Progenitor cell of endocrine pancreas (in vitro differentiated cells): Measurements from ENCODE around the gene TUSC1. TPM values are rescaled to one million over a fixed set of nuclear protein-coding genes. Genes with fewer than 3 reads are reported as not detected.

Experiments used
- DNase-seq: peaks from one replicate; pipeline ENCODE4 v3.0.0; 2021; ENCODE audit warnings: low spot score; ENCODE audit not compliant: unreplicated experiment
- H3K27ac Mint-ChIP-seq: 2 replicates; pipeline ENCODE4 v1.8.0; 2021; ENCODE audit warnings: mild to moderate bottlenecking, moderate library complexity, mixed read lengths
- H3K27me3 Mint-ChIP-seq: 2 replicates; pipeline ENCODE4 v1.8.0; 2021; ENCODE audit warnings: mixed read lengths
- H3K36me3 Mint-ChIP-seq: 2 replicates; pipeline ENCODE4 v1.8.0; 2022; ENCODE audit warnings: mixed read lengths; ENCODE audit not compliant: insufficient read depth
- H3K4me1 Mint-ChIP-seq: 2 replicates; pipeline ENCODE4 v1.8.0; 2021; ENCODE audit warnings: low read depth, mixed read lengths
- H3K4me3 Mint-ChIP-seq: 2 replicates; pipeline ENCODE4 v1.8.0; 2021; ENCODE audit warnings: low read depth, mild to moderate bottlenecking, moderate library complexity, mixed read lengths
- H3K9me3 Mint-ChIP-seq: 2 replicates; pipeline ENCODE4 v1.8.0; 2021; ENCODE audit warnings: low read depth, mixed read lengths
- long read RNA-seq: library from polyadenylated mRNA; unstranded; transcript quantifications from one replicate; pipeline ENCODE4 v2.0.0, GENCODE V29; 2020
- total RNA-seq: library from RNA; stranded (reverse); gene quantifications from 2 replicates; pipeline ENCODE4 v1.2.1, GENCODE V29; 2021
- TF ChIP-seq, protein P1 (sequence below): fragments of 200-600 bp; sonication (generic); IDR thresholded peaks from one replicate; pipeline ENCODE4 v1.5.0; 2021; ENCODE audit warnings: antibody characterized with exemption, mild to moderate bottlenecking; ENCODE audit not compliant: unreplicated experiment

The TUSC1 gene
- 0.51 and 0.53 TPM in 2 replicates for total RNA-seq
- long read RNA-seq: 0 reads

DNA sequence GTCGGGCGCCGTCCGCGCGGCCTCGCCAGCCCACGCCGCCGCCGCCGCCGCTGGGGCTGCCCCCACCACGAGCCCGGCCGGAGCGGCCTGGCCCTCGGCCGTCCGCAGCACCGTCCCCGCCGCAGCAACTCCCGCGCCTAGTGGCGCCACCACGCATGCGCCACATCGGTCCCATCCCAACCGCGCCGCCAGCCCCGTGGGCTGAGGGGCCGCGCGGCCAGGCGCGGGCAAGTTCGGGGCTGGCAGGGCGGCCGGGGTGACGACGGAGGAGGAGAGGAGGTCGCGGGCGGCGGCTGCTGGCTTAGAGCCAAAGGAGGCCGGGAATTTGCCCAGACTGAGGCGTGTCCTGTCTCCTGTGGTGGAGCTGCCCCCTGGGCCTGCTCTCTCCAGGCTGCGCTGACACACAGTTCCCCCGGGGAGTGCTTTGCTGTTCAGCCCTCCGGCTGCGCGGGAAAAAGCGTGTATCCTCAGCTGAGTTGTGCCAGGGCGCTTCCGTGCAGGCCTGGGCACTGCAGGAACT lies at the start of gene TUSC1:
Gene TUSC1 (minus strand): TSS at position 298 of the 520 bp plus-strand sequence. CDS start 132 bp downstream, at position 166.
- Mint-ChIP-seq H3K36me3 (peaks cover 1% of the 10 kb centered on the region), H3K27me3 (no peaks in the 10 kb centered on the region), H3K4me3 (no peak within 1 kb of the TSS), H3K9me3 (peaks cover 3% of the 10 kb centered on the region), H3K4me1 (no peaks in the 10 kb centered on the region), H3K27ac (no peak within 1 kb of the TSS)
- no peak for DNase-seq
- TF ChIP-seq, protein P1, sequence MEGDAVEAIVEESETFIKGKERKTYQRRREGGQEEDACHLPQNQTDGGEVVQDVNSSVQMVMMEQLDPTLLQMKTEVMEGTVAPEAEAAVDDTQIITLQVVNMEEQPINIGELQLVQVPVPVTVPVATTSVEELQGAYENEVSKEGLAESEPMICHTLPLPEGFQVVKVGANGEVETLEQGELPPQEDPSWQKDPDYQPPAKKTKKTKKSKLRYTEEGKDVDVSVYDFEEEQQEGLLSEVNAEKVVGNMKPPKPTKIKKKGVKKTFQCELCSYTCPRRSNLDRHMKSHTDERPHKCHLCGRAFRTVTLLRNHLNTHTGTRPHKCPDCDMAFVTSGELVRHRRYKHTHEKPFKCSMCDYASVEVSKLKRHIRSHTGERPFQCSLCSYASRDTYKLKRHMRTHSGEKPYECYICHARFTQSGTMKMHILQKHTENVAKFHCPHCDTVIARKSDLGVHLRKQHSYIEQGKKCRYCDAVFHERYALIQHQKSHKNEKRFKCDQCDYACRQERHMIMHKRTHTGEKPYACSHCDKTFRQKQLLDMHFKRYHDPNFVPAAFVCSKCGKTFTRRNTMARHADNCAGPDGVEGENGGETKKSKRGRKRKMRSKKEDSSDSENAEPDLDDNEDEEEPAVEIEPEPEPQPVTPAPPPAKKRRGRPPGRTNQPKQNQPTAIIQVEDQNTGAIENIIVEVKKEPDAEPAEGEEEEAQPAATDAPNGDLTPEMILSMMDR: no peak

DNA sequence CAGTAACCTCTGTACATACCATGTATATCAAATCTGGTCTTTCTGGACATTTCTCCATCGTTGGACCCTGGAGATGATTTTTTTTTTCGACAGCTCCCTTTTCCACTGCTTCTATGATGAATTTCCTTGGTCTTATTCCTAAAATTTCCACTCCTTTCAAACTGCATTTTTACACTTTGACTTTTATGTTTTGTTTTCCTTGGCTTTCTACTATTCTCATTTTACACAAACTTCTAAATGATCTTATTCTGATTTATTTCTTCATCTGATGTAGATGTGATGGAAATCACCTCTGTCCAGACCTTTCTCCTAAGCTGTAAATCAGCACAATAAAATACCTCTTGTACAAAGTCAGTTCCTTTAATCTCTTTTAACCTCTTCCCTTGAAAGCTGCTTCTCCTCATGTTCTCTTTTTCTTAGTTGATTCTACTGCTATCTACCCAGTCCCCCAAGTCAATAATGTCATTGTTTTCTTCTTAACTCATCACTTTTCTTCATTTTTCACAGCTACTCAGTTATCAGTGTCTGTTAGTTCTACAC lies 48.7 kb upstream of the TUSC1 start:
- DNase-seq: no peak

DNA sequence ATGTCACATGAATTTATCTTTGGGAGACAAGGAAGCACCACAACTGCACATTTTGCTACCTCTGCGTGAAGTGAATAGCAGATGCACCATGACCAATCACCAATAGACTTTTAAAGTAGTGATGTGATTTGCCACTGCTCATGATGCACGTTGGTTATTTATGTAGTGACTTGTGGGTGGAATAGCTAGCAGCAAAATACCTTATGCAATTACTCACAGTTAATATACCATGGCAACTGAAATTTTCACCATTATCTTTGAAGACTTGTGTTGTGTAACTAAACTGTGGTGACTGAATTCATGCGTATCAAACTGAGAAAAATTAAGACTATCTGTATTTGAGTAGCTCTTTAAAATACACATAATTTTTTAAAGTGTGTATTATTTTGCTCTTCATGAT lies 46.2 kb upstream of the TUSC1 start:
- no peak overlapping the region for H3K27ac Mint-ChIP-seq
- TF ChIP-seq, protein P1: no peak
- H3K4me3 Mint-ChIP-seq: no peak overlapping the region
- H3K4me1 Mint-ChIP-seq: peaks cover 3% of the 10 kb centered on the region
- no peaks in the 10 kb centered on the region for H3K9me3 Mint-ChIP-seq
- H3K27me3 Mint-ChIP-seq: no peaks in the 10 kb centered on the region
- no peaks in the 10 kb centered on the region for H3K36me3 Mint-ChIP-seq
- no peak for DNase-seq

More for the DNA sequence above, 48.7 kb upstream of the TUSC1 start:
- H3K4me3 Mint-ChIP-seq: no peak overlapping the region
- peaks cover under 1% of the 10 kb centered on the region for H3K36me3 Mint-ChIP-seq
- TF ChIP-seq, protein P1: no peak
- no peak overlapping the region for H3K27ac Mint-ChIP-seq
- peaks cover 1% of the 10 kb centered on the region for H3K9me3 Mint-ChIP-seq
- no peaks in the 10 kb centered on the region for H3K27me3 Mint-ChIP-seq
- peaks cover 3% of the 10 kb centered on the region for H3K4me1 Mint-ChIP-seq

DNA sequence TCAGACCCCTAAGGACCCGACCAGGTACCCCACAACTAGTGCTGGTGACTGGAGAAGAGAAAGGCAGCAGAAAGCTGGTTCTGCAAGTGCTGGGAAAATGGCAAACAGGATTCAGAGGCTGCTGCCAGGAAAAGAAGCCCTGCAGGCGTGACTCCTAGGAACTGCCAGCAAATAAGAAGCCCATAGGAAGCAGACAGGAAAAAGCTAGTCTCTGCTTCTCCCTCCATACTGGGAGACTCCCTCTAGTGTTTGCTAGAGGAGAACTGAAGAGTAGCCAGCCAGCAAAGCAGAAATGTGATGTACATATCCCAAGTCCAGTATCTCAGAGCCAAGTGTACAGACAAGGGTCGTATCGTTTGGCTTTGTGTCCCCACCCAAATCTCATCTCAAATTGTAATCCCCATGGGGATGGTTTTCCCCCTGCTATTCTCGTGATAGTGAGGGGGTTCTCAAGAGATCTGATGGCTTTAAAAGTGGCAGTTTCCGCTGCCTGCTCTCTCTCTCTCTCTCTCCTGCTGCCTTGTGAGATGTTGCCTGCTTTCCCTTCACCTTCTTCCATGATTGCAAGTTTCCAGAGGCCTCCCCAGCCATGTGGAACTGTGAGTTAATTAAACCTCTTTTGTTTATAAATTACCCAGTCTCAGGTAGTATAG lies 38.1 kb upstream of the TUSC1 start:
- no peaks in the 10 kb centered on the region for H3K27me3 Mint-ChIP-seq
- H3K27ac Mint-ChIP-seq: no peak overlapping the region
- DNase-seq: peak; percentile 13
- H3K4me1 Mint-ChIP-seq: peaks cover 12% of the 10 kb centered on the region
- H3K9me3 Mint-ChIP-seq: no peaks in the 10 kb centered on the region
- no peak overlapping the region for H3K4me3 Mint-ChIP-seq
- H3K36me3 Mint-ChIP-seq: no peaks in the 10 kb centered on the region
- TF ChIP-seq, protein P1: peak; percentile 63

DNA sequence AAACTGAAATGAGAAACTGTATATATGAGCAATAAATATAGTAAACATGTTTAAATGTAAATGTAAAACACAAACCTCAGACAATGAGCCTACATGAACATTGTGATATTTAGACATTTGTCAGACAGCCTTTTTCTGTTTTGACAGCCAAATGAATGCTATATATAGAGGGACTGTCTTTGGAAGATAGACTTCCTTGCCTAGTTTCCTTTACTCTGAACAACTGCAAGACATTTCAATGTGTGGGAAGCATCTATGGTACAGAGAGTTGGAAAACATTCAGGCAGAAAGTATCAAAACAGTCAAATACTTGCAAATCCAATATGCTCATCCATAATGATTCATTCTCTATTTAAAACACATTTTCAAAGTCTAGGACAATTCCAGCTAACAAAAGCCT lies 31.7 kb upstream of the TUSC1 start:
- no peaks in the 10 kb centered on the region for H3K36me3 Mint-ChIP-seq
- no peak overlapping the region for H3K27ac Mint-ChIP-seq
- no peak overlapping the region for H3K4me3 Mint-ChIP-seq
- H3K27me3 Mint-ChIP-seq: no peaks in the 10 kb centered on the region
- DNase-seq: no peak
- TF ChIP-seq, protein P1: no peak
- no peaks in the 10 kb centered on the region for H3K9me3 Mint-ChIP-seq
- peaks cover under 1% of the 10 kb centered on the region for H3K4me1 Mint-ChIP-seq
